Measurements from ENCODE around the gene GLI2. TPM values are rescaled to one million over a fixed set of nuclear protein-coding genes. Genes with fewer than 3 reads are reported as not detected.
A peak's percentile ranks its signal among the peaks of the same experiment; 100 is the strongest.

Gene GLI2
- total and polyA plus RNA-seq, 2 of the 13 experiments (the other 11 are each of a cell fraction or from before 2014, with no cell fraction given) = not detected

- Histone ChIP-seq H3K4me3 (replicated peaks in 1 of 3; ENCODE audit: insufficient read depth in 1 of 3, low read depth in 2 of 3, low read length in 3 of 3) (no peak overlapping the region), H3K9me3 (ENCODE audit: low read length) (no peaks in the 10 kb centered on the region), H3K9ac (ENCODE audit: insufficient read depth, low read depth, low read length) (no peak overlapping the region), H4K20me1 (ENCODE audit: insufficient read depth, low read length) (no peaks in the 10 kb centered on the region), H3K27ac (ENCODE audit: extremely low read length, insufficient read depth, low read length) (no peak overlapping the region), H3K4me2 (ENCODE audit: low read depth, low read length) (no peak overlapping the region), H2AFZ (ENCODE audit: low read length) (no peak overlapping the region), H3K36me3 (replicated peaks in 1 of 2; ENCODE audit: control insufficient read depth in 1 of 2, insufficient read depth in 2 of 2, low read length in 2 of 2) (no peaks in the 10 kb centered on the region), H3K79me2 (ENCODE audit: insufficient read depth, low read length) (no peaks in the 10 kb centered on the region), H3K27me3 (ENCODE audit: control insufficient read depth in 1 of 2, insufficient read depth in 2 of 2, low read length in 2 of 2) (peaks cover 4 to 50% of the 10 kb centered on the region in 2 experiments; a peak in 3 of 5 replicates), H3K4me1 (ENCODE audit: insufficient read depth, low read length) (no peaks in the 10 kb centered on the region)
- WGBS (ENCODE audit: low lambda C conversion rate) = 11% methylated on average over 10 of the region's 16 CpGs
- no peak for DNase-seq (ENCODE audit: low spot score)
- in situ Hi-C loops (cut with HindIII; ENCODE audit: extremely low pct_ligation_motif_present, low pct_unique_long_range_greater_than_20kb) (no loop called here), intact Hi-C loops (cut with micrococcal nuclease; ENCODE audit: unreplicated experiment) (no loop called here)
- FAIRE-seq = no peak
- BruUV-seq (replicated peaks) = no TSS peak
- ATAC-seq = peak; percentile 34
- CTCF ChIA-PET (ENCODE audit: low intra/inter-chr PET ratio, low total read pairs) = no interaction called here
- POLR2A ChIA-PET = no interaction called here
- TF ChIP-seq, protein P1, sequence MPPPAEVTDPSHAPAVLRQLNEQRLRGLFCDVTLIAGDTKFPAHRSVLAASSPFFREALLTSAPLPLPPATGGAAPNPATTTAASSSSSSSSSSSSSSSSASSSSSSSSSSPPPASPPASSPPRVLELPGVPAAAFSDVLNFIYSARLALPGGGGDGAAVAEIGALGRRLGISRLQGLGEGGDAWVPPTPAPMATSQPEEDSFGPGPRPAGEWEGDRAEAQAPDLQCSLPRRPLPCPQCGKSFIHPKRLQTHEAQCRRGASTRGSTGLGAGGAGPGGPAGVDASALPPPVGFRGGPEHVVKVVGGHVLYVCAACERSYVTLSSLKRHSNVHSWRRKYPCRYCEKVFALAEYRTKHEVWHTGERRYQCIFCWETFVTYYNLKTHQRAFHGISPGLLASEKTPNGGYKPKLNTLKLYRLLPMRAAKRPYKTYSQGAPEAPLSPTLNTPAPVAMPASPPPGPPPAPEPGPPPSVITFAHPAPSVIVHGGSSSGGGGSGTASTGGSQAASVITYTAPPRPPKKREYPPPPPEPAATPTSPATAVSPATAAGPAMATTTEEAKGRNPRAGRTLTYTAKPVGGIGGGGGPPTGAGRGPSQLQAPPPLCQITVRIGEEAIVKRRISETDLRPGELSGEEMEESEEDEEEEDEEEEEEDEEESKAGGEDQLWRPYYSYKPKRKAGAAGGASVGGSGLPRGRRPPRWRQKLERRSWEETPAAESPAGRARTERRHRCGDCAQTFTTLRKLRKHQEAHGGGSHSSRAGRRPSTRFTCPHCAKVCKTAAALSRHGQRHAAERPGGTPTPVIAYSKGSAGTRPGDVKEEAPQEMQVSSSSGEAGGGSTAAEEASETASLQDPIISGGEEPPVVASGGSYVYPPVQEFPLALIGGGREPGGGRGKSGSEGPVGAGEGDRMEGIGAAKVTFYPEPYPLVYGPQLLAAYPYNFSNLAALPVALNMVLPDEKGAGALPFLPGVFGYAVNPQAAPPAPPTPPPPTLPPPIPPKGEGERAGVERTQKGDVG (CRISPR knock-in tag; IDR thresholded peaks at IDR 0.05; ENCODE audit: borderline replicate concordance) = no peak
- no peak for TF ChIP-seq ZNF775 (CRISPR knock-in tag; IDR thresholded peaks at IDR 0.05; ENCODE audit: borderline replicate concordance)
- no peak for TF ChIP-seq ZFX (CRISPR knock-in tag; IDR thresholded peaks at IDR 0.05; ENCODE audit: low read depth)
- no peak for TF ChIP-seq PRDM10 (CRISPR knock-in tag; IDR thresholded peaks at IDR 0.05; ENCODE audit: low read depth)
- no peak for TF ChIP-seq AFF4 (CRISPR knock-in tag; IDR thresholded peaks at IDR 0.05)
- no peak for TF ChIP-seq STAT6 (CRISPR knock-in tag; IDR thresholded peaks at IDR 0.05; ENCODE audit: borderline replicate concordance)
- TF ChIP-seq STAT5B (CRISPR knock-in tag; IDR thresholded peaks at IDR 0.05) = no peak
These were observed 22.8 kb downstream of the GLI2 start for GRCh38 chr2:120758181-120759144.
